Thyroid gland (tissue), 4 donors: Measurements from ENCODE around the gene TLR9. TPM values are rescaled to one million over a fixed set of nuclear protein-coding genes. Genes with fewer than 3 reads are reported as not detected.

ENCODE experiments used
- DNase-seq, 2 donors: peaks; one replicate each; pipeline ENCODE4 v3.0.0-alpha.2; 2019
- H3K27ac ChIP-seq, 3 donors: fragments of 200-600 bp; sonication (generic); 1 replicate in 2 of 3; 2 replicates in 1 of 3; pipeline ENCODE4 v1.5.1; 2016 to 2019; ENCODE audit warnings: mild to moderate bottlenecking in 1 of 3, moderate library complexity in 1 of 3
- H3K27me3 ChIP-seq: fragments of 200-600 bp; sonication (generic); one replicate; pipeline ENCODE4 v1.5.1; 2019
- H3K36me3 ChIP-seq, 2 donors: fragments of 200-600 bp; sonication (generic); one replicate each; pipeline ENCODE4 v1.5.1; 2016 to 2019
- H3K4me1 ChIP-seq, 2 donors: fragments of 200-600 bp; sonication (generic); one replicate each; pipeline ENCODE4 v1.5.1; 2017 to 2019
- H3K4me3 ChIP-seq, 3 donors: fragments of 200-600 bp; sonication (generic); replicated peaks in 1 of 3; 1 replicate in 2 of 3; 2 replicates in 1 of 3; pipeline ENCODE4 v1.5.1; 2016; ENCODE audit warnings: mild to moderate bottlenecking in 1 of 3
- H3K9me3 ChIP-seq: fragments of 200-600 bp; sonication (generic); one replicate; pipeline ENCODE4 v1.5.1; 2017
- CTCF ChIP-seq, 6 experiments: fragments of 200-600 bp in 3 of 6; fragments of 450-650 bp in 3 of 6; sonication (generic) in 3 of 6; IDR thresholded peaks; one replicate each; pipeline ENCODE4 v1.5.1; 2016 to 2019; ENCODE audit warnings: antibody characterized with exemption in 6 of 6, mild to moderate bottlenecking in 2 of 6, inconsistent platforms in 1 of 6, moderate library complexity in 1 of 6
- POLR2A ChIP-seq, 2 donors: fragments of 450-650 bp; IDR thresholded peaks; one replicate each; pipeline ENCODE4 v1.6.1; 2017; ENCODE audit warnings: antibody characterized with exemption in 2 of 2, mild to moderate bottlenecking in 2 of 2, moderate library complexity in 1 of 2
- WGBS, 2 donors: methylation state at CpG; one replicate each; pipeline ENCODE4 v1.1.5; 2017; 5-methylcytosine and 5-hydroxymethylcytosine counted together
- intact Hi-C: fragments of 100-400 bp; cut with DNase I; formaldehyde crosslinking; loops from one replicate; pipeline ENCODE4 v1.15.1; 2023
- total RNA-seq, 4 donors: library from RNA; depleted of rRNA; stranded (reverse); fragments of >200 nt; gene quantifications; one replicate each; pipeline ENCODE4 v1.2.3, GENCODE V29; 2016

Gene TLR9
- total RNA-seq, 4 donors from 2014 or later = 0.40 TPM; not detected in 3

GRCh38 chr3:52218454-52218853 lies 7.0 kb downstream of the TLR9 start:
- H3K4me1 ChIP-seq = peaks cover 38 to 49% of the 10 kb centered on the region in 2 donors
- TF ChIP-seq POLR2A (IDR thresholded peaks at IDR 0.05) (no peak), CTCF (IDR thresholded peaks at IDR 0.05) (no peak)
- no peaks in the 10 kb centered on the region for H3K9me3 ChIP-seq
- DNase-seq = no peak
- peaks cover 14 to 20% of the 10 kb centered on the region in 2 donors for H3K36me3 ChIP-seq
- WGBS, 2 donors = 20 to 27% methylated on average over 2 of the region's 12 CpGs
- no peak overlapping the region for H3K4me3 ChIP-seq
- H3K27me3 ChIP-seq = no peaks in the 10 kb centered on the region
- intact Hi-C loops = no loop called here
- peak overlapping the region; percentile 80 to 91 (median 85) for H3K27ac ChIP-seq

GRCh38 chr3:52218026-52218425 lies 7.4 kb downstream of the TLR9 start:
- intact Hi-C loops = no loop called here
- Histone ChIP-seq H3K4me1 (peaks cover 38 to 49% of the 10 kb centered on the region in 2 donors), H3K36me3 (peaks cover 17 to 24% of the 10 kb centered on the region in 2 donors), H3K27ac (peak overlapping the region; percentile 80 to 91 (median 85)), H3K27me3 (no peaks in the 10 kb centered on the region), H3K9me3 (no peaks in the 10 kb centered on the region), H3K4me3 (no peak overlapping the region)
- no peak for DNase-seq
- 65 to 67% methylated on average over 2 of the region's 3 CpGs for WGBS, 2 donors
- TF ChIP-seq CTCF (IDR thresholded peaks at IDR 0.05) = no peak
- TF ChIP-seq POLR2A (IDR thresholded peaks at IDR 0.05) = no peak

GRCh38 chr3:52217409-52217805 lies 8.0 kb downstream of the TLR9 start:
- peak overlapping the region; percentile 36 to 80 (median 62) for H3K27ac ChIP-seq
- no peaks in the 10 kb centered on the region for H3K9me3 ChIP-seq
- 75 to 78% methylated on average over 9 to 10 of the region's 10 CpGs for WGBS, 2 donors
- TF ChIP-seq POLR2A (IDR thresholded peaks at IDR 0.05) (no peak), CTCF (IDR thresholded peaks at IDR 0.05) (no peak)
- no peaks in the 10 kb centered on the region for H3K27me3 ChIP-seq
- DNase-seq = no peak
- peaks cover 38 to 49% of the 10 kb centered on the region in 2 donors for H3K4me1 ChIP-seq
- no peak overlapping the region for H3K4me3 ChIP-seq
- peaks cover 23 to 31% of the 10 kb centered on the region in 2 donors for H3K36me3 ChIP-seq
- intact Hi-C loops = no loop called here

- intact Hi-C loops = no loop called here
- H3K27ac ChIP-seq = peak overlapping the region; percentile 36 to 80 (median 62)
These were observed 8.6 kb downstream of the TLR9 start for GRCh38 chr3:52216585-52217408.

More at GRCh38 chr3:52216585-52217408, 8.6 kb downstream of the TLR9 start:
- Histone ChIP-seq H3K27me3 (no peaks in the 10 kb centered on the region), H3K4me1 (peaks cover 38 to 49% of the 10 kb centered on the region in 2 donors), H3K4me3 (no peak overlapping the region), H3K36me3 (peaks cover 30 to 37% of the 10 kb centered on the region in 2 donors), H3K9me3 (no peaks in the 10 kb centered on the region)
- DNase-seq = peak; percentile 79 to 84
- TF ChIP-seq POLR2A (IDR thresholded peaks at IDR 0.05) (no peak), CTCF (IDR thresholded peaks at IDR 0.05) (no peak)
- 36 to 52% methylated on average over 13 of the region's 13 CpGs for WGBS, 2 donors
